Right hindlimb (tissue), 1 donor: Measurements from ENCODE around the gene ELK4.
"Not testable (repeated sequence)": the region's sequence is repeated elsewhere in the genome, so short reads cannot be mapped to it uniquely, and the experiment has no call there.

ENCODE experiments used
- DNase-seq: peaks from one replicate; pipeline ENCODE4 v3.0.0-alpha.2; 2018

ELK4 gene

DNA sequence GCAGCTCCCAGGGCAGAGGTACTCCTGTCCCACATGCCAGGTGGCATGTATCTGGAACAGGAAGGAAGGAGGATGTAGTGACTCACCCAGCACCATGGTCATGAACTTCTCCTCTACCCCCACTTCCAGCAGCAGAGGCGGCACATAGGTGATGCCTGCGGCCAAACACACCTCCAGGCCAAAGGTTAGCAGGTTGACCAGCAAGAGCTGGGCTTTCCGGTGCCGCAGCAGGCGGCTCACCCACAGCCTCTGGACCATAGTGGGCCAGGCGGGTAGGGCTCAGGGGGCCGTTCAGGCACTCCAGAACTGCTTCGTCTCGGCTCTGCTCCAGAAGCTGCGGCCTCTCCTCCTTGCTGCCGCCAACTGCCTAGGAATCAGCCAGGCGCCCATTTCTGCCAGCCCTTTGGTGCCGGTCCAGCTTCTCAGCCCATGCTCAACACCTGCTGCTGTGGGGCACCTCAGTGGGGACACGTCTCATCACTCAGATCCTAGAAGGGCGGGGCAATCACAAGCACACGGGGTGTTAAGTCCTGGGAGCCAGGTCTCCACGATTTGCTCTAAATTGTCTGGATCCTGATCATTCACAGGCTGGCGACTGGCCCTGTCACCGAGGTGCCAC is 32.7 kb upstream of the ELK4 start:
- DNase-seq, result no peak

DNA sequence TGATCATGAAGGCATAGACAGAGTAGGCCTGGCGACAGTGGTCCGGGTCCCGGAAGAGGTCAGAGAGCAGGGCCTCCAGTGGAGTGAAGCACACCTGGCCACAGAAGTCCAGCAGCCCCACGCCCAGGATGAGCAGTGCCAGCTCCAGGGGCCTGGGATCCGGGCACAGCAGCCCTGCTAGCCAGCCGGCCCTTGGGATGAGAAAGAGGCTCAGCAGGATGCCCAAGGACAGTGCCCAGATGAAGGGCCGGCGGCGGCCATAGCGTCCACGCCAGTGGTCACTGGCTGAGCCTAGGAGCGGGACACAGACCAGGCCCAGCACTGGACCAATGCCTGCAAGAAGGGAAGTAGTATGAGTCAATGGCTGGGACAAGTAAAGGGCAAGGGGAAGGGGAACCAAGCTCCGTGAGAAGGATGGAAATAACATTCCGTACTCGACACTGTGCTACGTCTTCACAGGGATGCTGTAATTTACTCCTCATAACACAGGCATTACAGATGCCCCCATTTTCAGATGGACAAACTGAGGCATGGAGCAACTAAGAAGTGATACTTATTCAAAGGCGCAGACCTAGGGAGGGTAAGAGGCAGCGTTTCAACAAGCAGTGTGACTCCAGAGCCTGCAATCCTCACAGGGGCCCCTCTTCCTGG is 31.6 kb upstream of the ELK4 start:
- DNase-seq, result no peak

DNA sequence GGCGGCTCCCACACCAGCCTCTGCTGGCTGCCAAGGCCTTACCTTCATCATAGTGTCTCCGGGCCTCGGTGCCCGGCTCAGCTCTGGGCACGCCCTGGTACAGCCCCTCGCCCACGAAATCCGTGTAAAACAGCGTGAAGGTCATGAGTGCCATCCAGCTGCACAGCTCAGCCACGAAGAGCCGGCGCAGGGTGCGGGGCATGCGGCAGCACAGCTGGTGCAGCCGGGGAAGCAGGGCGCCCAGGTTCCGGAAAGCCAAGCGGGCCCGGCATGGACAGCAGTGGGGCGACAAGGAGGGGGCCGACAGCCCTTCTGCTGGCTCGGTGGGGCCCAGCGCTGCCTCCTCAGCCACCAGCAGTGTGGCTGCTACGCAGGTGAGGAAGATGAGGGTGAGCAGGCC is 31.0 kb upstream of the ELK4 start:
- DNase-seq, result no peak

DNA sequence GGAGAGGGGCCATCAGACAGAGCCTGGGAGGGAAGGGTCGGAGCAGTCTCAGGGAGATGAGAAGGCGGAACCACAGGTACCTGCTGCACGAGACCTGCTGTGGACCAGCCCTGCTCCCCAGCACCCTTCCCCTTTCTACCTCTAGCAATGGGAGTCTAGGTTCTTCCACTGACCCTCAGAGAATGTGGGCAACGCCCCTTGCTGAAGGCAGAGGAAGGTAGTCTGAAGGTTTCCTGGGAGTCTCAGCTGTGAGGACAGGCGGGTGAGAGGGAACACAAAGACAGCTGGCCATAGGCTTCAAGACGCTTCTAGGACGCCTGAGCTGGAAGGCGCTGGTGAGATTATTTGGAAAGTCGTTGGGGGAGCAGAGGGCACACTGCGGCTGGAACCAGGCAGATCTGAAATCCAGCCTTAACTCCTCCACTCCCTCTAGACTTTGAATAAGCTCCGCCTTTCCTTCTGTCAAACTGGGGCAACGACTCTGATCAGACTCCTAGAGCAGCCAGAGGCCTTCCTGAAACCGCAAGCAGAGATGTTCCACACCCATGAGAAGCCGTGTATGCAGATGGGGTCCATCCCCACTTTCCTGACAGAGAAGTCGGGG is 30.4 kb upstream of the ELK4 start:
- no peak for DNase-seq

DNA sequence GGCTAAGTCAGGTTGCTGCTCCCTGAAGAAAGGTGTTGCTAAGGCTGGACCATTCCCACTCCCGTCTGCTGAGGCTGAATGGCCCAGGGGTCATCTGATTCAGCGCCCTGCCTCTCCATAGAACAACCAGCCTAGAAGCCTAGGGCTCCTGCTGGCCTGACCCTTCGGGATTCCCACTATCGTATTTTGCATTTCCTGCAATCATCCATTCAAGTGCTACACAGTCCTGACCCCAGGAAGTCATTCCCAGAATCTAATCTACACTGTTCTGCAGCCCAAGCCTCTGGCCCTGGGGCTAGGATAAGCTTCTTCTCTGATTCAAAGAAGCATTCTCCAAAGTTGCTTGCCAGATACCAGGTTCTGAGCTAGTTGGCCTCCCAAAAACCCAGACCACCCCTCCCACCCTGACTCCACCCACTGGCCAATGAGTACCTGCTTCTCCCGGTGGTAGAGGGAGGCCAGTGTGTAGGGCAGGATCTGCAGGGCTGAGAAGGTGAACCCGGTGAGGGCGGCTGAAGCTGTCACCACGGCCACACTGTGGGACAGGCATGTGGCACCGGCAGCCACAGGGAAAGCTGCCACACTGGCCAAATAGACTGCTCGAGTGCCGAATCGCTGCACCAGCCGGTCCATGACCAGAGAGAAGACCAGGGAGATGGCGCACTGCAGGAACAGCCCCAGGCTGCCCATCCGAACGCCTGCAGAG is 29.8 kb upstream of the ELK4 start:
- no peak for DNase-seq

DNA sequence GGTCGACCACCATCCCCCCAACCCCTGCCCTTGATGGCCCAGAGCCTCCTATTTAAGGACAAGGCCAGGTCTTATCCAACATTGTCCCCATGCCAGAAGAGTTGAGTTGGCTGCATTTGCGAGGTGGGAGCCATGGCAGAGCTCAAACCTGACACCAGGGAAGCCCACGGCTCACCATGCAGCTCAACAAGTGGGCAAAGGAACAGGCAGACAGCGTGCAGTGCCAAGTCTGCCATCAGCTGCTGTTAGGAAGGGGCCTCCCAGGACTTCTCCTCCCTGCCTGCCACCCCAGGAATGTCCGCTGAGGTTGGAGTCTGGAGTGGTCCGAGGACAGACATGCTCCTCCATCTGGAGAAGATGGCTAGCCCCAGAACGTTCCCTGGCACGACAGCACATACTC is 28.6 kb upstream of the ELK4 start:
- no peak for DNase-seq

DNA sequence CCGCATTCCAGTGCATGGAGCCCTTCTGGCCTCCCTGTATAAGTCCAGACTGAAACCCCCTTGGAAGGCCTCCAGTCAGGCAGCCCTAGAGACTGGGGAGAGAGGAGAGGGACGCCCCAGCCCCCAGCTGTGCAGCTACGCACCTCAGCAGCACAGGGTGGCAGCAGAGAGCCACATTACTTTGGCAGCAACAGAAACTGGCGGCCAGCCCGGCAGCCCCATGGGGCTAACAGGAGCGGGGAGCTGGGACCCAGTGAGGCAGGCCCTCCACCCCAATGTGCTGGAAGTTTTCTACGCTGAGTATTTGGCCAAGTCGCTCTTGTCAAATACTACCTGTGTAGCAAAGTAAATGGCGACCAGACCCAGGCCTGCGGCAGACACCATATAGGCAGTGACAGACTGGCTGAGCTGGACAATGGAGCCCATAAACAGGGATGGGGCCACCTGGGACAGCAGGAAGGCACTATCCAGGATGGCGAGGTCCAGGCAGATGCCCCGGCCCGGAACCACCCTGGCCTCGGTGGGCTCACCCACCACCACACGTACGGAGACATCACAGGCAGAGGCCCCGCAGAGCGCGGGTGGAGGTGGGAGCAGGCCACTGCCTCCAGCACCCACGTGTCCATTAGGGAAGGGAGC is 27.3 kb upstream of the ELK4 start:
- peak; percentile 78 for DNase-seq

DNA sequence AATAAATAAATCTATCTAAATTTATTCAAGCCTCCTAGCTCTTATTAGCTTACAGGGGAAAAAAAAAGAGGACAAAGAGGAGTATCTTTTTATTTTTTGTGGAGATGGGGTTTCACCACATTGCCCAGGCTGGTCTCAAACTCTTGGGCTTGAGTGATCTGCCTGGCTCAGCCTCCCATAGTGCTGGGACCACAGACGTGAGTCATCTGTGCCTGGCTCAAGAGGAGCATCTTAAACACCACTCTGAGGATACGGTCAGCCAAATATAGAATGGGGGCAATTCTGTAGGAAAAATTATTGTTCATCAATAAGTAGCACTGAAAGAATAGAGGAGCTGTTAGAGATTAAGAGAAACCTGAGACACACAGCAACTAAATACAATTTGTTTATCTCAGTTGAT is 24.4 kb upstream of the ELK4 start:
- DNase-seq, result no peak

DNA sequence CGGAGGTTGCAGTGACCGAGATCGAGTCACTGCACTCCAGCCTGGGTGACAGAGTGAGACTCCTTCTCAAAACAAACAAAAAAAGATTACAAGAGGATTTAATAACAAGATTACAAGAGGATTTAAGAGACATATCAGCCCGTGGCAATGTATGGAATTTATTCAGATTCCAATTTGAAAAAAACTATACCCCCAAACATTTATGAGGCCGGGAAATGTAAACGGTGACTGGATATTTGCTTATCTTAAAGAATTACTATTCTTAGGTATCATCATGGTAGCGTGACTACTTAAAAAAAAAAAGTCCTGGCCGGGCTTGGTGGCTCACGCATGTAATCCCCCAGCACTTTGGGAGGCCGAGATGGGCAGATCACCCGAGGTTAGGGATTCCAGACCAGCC is 21.2 kb upstream of the ELK4 start:
- DNase-seq, result no peak

DNA sequence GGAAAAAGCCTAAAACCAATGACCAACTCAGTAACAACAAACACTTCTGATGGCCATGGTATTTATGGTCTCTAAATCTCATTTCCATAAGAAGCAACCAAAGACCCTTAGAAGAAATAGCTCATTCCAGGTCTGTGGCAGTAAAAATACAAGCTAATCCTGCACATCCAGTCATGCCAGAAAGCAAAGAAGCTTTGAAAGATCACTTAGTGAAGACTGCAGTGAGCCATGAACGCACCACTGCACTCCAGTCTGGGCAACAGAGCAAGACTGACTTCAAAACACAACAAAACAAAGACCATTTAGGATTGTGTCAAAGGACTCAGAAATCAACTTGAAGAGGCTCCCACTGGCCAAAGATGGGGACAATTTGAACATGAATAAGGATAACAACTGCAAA is 18.4 kb upstream of the ELK4 start:
- DNase-seq, result no peak

DNA sequence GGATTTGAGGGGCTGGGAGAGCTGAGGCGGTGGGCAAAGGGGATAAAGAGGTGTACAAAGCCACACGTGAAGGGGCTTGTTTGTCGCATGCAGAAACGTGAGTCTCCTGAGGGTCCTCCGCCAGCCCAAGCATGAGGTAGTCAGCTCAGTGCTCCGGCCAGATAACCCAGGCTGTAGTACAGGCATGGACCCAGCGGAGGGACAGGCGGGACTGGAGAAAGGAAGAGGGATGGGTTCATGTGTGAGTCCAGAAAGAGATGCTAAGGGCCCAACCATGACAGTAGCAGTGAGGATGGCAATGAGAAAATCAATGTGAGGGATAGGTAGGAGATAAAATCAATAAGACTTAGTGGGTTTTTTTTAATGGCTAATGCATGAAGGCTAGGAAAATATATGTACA is 13.7 kb upstream of the ELK4 start:
- DNase-seq, result no peak

DNA sequence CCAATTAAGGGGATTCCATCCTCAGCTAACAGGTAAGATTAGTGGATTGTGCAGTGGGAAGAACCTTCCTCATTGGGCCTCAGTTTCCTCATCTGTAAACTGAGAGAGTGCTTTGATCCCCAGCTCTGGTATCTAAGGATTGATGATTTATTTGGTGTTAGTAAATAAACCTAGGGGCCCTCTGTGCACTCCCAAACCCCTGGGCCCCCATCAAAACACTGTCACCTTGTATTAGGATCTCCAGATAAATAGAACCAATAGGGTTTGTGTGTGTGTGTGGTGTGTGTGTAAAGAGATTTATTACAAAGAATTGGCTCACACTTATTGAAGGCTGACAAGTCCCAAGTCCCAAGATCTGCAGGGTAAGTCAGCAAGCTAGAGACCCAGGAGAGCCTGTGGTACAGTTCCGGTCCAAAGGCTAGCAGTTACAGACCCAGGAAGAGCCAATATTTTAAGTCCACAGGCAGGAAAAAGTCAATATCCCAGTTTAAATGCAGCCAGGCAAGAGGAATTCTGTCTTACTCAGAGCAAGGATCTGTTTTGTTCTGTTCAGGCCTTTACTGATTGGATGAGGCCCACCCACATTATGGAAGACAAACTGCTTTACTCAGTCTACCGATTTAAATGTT is 11.0 kb upstream of the ELK4 start:
- DNase-seq, result no peak

DNA sequence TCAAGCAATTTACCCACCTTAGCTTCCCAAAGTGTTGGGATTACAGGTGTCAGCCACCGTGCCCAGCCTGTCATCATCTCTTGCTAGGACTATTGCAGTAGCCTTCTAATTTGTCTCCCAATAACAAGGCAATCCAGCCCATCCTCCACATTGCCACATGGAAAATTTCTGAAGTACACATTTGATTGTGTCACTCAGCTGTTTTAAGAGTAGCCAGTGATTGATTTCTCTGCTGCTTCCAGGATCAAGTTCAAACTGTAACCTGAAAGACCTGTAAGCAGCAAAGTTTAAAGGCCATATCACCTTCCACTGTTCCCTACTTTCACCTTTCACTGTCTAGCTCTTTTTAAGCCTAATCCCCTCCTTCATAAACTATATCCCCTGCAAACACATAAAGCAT is 7.8 kb upstream of the ELK4 start:
- DNase-seq, result no peak

DNA sequence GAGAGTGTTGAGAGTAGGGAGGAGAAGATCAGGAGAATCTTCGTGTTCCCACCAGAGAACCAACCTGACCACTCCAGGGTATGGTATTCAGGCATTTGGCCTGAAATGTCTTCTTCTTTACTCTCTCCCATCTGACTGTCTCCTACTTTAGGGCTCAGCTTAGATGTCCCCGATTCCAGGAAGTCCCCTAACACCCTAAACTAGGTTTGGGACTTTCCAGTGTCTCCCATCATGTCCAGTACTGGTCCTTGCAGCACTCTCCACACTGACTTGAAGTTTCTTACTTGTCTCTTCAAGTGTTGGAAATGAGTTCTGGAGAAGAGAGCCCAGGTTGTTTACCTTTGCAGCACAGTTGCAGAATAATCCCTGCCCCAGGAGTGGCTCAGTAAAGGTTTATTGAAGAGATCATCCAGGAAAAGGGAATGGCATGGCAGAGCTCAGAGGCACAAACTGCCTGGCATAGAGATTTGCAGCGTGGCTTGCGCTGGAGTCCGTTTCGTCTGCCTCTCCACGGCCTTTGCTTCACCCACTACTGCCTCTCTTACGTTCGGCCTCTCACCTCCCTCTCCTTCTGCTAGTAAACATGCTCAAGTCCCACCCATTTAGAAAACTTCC is 6.2 kb upstream of the ELK4 start:
- no peak for DNase-seq

DNA sequence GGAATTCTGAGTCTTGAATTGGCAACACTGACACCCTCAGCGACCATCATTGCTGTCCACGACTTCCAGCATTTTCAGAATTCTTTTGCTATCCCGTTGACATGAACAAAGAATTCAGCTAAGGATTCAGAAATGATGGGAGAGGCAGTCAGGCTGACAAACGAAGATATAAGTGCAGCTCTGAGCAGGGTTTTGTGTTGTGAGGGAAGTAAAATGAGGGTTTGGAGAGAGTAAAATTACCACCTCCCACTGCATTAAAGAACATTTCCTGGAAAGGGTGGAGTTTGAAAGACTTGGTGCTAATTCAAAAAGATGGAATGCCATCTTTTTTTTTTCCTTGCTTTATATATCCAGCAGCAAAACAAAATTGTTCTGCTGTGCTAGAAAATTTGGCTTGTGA is 4.9 kb upstream of the ELK4 start:
- no peak for DNase-seq

DNA sequence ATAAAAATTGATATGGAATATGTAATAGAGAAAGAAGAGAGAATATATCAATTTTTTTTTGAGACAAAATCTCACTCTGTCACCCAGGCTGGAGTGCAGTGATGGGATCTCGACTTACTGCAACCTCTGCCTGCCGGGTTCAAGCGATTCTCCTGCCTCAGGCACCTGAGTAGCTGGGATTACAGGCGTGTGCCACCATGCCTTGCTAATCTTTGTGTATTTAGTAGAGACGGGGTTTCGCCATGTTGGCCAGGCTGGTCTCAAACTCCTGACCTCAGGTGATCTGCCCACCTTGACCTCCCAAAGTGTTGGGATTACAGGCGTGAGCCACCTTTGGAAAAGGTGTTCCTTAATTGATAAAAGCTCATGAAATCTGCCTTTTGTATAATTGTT is 4.3 kb upstream of the ELK4 start:
- DNase-seq, result not testable (repeated sequence)

DNA sequence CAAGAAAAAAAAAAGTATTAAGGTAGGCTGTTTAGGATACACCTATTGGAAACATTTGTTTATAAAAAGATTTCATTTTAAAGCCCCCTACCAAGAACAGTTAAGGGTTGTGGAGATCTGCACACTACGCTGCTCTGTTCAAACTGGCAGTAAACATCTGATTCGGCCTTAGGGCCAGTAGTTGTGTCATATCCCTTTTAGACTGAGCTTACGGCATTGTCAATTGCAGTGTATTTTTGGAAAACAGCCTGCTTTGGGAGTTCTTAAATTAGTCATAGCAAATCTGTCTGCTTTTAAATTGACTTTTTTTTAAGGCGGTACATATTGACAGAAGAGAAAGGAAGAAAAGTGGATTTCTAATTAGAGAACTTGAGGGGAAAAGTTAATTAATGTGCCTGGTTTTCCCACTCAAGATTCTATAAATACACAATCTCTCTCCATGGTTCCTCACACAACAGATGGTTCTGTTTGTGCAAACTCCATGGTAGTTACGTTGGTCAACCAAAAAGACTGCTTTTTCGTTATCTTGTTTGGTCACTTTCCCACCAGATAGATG is 1.7 kb upstream of the ELK4 start:
- DNase-seq, result no peak

DNA sequence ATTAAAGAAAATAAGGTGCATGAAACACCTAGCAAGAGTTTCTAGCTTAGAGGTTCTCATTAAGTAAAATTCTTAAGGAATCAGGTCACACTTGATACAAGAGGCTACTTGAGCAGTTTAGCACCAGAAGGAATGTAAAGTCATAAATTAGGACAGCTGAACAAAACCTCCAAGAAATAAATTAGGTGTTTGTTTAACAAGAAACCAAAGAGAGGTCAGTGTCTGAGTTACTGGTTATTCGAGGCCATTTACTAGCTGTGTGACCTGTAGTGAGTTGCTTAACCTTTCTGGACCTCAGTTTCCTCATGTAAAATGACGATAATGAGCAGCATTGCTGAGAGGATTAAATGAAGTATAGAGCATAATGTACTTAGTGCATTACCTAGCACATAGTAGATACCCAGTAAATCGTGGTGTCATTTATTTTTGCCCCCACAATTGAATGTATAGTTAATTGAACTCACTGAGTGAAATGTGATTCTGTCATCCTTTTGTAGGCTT is 908 bp upstream of the ELK4 start:
- no peak for DNase-seq

DNA sequence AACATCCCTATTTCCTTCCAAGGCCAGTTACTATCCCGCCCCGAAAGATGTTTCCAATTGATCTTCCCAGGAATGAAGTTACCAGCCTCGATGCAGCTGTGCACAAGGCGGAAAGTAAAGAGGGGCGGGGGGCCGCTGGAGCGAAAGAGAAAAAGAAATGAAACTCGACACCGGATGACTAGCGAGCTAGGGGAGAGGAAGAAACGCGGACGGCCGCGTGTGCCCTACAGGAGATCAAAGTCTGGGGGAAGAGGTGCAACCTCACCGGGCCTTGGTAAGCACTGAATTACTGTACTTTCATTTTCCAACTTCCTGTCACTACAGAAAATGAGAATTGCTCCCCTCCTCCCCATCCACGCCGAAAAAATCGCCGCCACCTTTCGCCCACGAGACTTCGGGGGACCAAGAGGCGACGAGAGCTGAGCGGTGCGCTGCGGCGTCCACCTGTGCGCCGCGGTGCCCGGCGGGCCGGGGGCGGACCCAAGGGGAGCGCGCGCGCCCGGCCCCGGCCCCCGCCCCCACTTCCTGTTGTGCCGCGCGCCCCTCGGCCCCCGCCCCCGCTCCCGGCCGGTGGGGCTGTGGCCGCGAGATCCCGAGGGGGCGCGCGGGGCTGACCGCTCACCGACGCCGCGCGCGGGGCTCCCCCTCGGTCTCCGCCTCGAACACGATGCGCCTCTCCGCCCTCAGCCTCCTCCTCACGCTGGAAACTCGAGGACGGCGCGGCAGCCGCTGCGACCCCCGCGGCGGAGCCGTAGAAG is 622 bp downstream of the ELK4 start:
- peak; percentile 86 for DNase-seq

DNA sequence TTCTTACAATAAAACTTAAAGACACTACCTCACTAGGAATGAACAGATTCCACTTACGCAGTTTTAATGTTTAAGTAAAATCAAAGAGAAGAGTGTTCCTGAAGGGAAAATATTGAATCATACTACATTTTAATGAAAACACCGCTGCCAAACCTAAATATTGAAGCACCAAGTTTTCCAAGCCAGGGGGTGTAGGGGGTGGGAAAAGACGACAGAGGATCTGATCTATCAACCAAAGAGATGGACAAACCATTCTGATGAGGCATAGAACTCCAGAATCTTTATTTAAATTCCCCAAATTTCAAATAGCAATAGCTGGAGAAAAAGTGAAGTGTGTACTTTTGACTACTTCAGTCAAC is 1.2 kb downstream of the ELK4 start:
- no peak for DNase-seq

DNA sequence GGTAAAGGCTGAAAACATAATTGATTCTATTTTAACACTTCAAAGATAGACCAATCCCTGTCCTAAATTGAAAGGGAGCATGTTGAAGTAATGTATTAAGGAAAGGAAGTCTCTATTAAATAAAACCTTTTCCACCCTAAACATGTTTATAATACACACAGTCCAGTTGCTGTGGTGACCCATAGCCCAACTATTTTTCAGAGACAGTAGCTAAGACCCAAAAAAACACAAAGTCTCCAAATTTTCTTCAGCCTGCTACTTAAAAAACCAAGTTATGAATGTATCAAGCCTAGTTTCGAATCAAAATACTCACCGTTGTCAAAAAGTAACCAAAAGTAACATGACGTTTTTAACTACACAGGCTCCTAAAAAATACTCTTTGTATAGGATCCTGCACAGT is 1.6 kb downstream of the ELK4 start:
- DNase-seq, result no peak

DNA sequence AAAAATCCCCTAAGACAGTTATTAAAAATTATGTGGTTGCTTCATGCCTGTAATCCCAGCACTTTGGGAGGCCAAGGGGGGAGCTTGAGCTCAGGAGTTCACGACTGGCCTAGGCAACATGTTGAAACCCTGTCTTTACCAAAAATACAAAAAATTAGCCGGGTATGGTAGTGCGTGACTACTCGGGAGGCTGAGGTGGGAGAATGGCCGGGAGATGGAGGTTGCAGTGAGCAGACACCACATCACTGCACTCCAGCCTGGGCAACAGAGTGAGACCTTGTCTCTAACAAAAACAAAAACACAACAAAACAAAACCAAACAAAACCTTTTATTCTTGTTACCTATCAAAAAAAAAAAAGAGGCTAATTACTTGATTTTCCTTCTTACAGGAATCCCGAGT is 2.1 kb downstream of the ELK4 start:
- DNase-seq, result no peak
